ENCODE results near the gene MLLT3. TPM values are rescaled to one million over a fixed set of nuclear protein-coding genes. Genes with fewer than 3 reads are reported as not detected.

Gene MLLT3
- total RNA-seq, 2 experiments from 2014 or later = 59.1 to 60.8 TPM

DNA sequence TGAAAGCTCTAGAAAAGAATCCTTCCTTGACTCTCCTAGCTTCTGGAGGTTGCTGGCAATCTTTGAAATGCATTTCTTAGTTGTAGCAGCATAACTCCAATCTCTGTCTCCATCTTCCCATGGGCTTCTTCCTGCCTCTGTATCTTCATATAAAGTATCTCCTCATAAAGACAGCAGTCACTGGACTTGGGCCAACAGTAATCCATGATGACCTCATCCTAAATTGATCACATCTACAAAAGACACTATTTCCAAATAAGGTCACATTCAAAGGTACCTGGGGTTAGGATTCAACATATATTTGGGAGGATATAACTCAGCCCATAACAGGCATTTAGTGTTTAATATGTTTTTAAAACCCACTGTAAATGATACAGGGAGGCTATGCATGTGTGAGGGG, 123.3 kb downstream of the MLLT3 start:
- POLR2A ChIA-PET = interaction anchor here (0.6 to 0.8 kb wide), 2 partner anchors 17 to 620 kb away, joined by 3 to 4 read pairs; no protein-coding TSS in a partner anchor
- ATAC-seq (no peak), DNase-seq (no peak)
- CTCF ChIA-PET = interaction anchor here (1.2 to 1.3 kb wide), 2 partner anchors 126 to 443 kb away, joined by 3 to 4 read pairs; no protein-coding TSS in a partner anchor
- Mint-ChIP-seq H3K27ac (no peak overlapping the region), H3K4me3 (no peak overlapping the region), H3K9me3 (no peaks in the 10 kb centered on the region), H3K4me1 (ENCODE audit: low read depth) (peaks cover 35% of the 10 kb centered on the region), H3K27me3 (no peaks in the 10 kb centered on the region), H3K36me3 (ENCODE audit: low read depth) (peaks cover 17% of the 10 kb centered on the region)
- TF ChIP-seq, protein P1, sequence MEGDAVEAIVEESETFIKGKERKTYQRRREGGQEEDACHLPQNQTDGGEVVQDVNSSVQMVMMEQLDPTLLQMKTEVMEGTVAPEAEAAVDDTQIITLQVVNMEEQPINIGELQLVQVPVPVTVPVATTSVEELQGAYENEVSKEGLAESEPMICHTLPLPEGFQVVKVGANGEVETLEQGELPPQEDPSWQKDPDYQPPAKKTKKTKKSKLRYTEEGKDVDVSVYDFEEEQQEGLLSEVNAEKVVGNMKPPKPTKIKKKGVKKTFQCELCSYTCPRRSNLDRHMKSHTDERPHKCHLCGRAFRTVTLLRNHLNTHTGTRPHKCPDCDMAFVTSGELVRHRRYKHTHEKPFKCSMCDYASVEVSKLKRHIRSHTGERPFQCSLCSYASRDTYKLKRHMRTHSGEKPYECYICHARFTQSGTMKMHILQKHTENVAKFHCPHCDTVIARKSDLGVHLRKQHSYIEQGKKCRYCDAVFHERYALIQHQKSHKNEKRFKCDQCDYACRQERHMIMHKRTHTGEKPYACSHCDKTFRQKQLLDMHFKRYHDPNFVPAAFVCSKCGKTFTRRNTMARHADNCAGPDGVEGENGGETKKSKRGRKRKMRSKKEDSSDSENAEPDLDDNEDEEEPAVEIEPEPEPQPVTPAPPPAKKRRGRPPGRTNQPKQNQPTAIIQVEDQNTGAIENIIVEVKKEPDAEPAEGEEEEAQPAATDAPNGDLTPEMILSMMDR (IDR thresholded peaks at IDR 0.05) = no peak
- intact Hi-C loops (cut with micrococcal nuclease) = no loop called here

DNA sequence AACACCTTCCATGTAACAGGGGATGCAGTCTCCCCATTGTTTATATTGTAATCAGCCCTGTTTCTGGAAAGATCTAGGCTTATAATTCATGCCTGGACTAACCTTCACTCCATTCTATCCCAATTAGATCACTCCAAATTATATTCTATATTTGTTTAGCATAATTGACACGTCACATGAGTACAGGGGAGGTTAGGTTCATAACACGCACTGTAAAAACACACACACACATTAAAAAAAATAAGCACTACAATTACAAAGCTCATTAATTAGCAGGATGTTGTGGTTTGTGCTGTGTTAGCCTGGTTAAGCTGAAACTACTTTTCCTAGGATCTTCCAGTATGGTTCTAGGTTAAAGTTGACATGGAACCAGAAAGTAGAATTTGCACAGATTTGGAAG, 126.0 kb downstream of the MLLT3 start:
- ChIA-PET POLR2A (no interaction called here), CTCF (interaction anchor here (0.6 kb wide), 1 partner anchor 435 kb away, joined by 3 read pairs; no protein-coding TSS in a partner anchor)
- peaks cover 35% of the 10 kb centered on the region for H3K4me1 Mint-ChIP-seq (ENCODE audit: low read depth)
- ATAC-seq (no peak), DNase-seq (no peak)
- peaks cover 12% of the 10 kb centered on the region for H3K36me3 Mint-ChIP-seq (ENCODE audit: low read depth)
- H3K4me3 Mint-ChIP-seq = no peak overlapping the region
- no peaks in the 10 kb centered on the region for H3K27me3 Mint-ChIP-seq
- H3K9me3 Mint-ChIP-seq = no peaks in the 10 kb centered on the region
- H3K27ac Mint-ChIP-seq = no peak overlapping the region
- intact Hi-C loops (cut with micrococcal nuclease) = no loop called here
- TF ChIP-seq, protein P1 (IDR thresholded peaks at IDR 0.05) = no peak

DNA sequence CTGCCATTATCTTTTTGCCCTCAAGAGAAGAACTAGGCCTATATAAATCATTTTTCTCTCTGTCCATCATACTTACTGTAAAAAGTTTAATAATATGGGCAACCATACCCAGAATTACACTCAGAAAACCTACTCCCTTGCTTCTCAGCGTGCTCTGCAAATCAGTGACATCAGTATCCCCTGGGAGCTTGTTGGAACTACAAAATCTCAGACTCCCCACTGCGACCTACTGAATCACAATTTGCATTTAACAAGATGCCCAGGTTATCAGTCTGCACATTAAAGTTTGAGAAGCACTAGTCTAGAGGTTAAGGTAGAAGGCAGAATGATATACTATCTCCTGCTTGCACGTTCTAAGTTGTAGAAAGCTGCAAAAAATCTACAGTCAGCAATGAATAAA, 127.2 kb downstream of the MLLT3 start:
- H3K27me3 Mint-ChIP-seq = no peaks in the 10 kb centered on the region
- ATAC-seq = no peak
- peaks cover 11% of the 10 kb centered on the region for H3K36me3 Mint-ChIP-seq (ENCODE audit: low read depth)
- no peak for DNase-seq
- POLR2A ChIA-PET = no interaction called here
- no peak overlapping the region for H3K4me3 Mint-ChIP-seq
- peaks cover 40% of the 10 kb centered on the region for H3K4me1 Mint-ChIP-seq (ENCODE audit: low read depth)
- intact Hi-C loops (cut with micrococcal nuclease) = no loop called here
- no peaks in the 10 kb centered on the region for H3K9me3 Mint-ChIP-seq
- H3K27ac Mint-ChIP-seq = no peak overlapping the region
- TF ChIP-seq, protein P1 (IDR thresholded peaks at IDR 0.05) = no peak
- CTCF ChIA-PET = no interaction called here

DNA sequence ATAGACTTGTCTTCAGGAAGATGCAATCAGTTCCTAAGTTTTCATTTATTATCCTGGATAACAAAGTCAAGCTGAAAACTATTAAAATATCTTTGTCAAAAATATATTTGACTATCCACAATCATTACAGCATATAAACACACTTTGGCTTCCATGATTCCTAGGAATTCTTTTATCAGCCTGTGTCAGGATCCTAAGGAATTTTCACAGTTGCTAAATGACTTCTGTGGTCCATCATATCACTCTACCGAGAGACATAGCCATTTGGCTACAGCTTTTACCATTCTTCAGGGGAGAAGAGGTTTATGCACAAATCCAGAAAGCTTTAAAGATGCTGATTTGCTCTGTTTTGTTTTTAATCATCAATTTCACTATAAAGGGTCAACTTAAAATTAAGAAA, 128.3 kb downstream of the MLLT3 start:
- Mint-ChIP-seq H3K27ac (no peak overlapping the region), H3K4me3 (no peak overlapping the region), H3K9me3 (no peaks in the 10 kb centered on the region), H3K36me3 (ENCODE audit: low read depth) (peaks cover 10% of the 10 kb centered on the region), H3K4me1 (ENCODE audit: low read depth) (peaks cover 48% of the 10 kb centered on the region), H3K27me3 (no peaks in the 10 kb centered on the region)
- ATAC-seq (no peak), DNase-seq (no peak)
- ChIA-PET POLR2A (no interaction called here), CTCF (interaction anchor here (0.9 kb wide), 1 partner anchor 71 kb away, joined by 3 read pairs; no protein-coding TSS in a partner anchor)
- intact Hi-C loops (cut with micrococcal nuclease) = no loop called here
- TF ChIP-seq, protein P1 (IDR thresholded peaks at IDR 0.05) = no peak

DNA sequence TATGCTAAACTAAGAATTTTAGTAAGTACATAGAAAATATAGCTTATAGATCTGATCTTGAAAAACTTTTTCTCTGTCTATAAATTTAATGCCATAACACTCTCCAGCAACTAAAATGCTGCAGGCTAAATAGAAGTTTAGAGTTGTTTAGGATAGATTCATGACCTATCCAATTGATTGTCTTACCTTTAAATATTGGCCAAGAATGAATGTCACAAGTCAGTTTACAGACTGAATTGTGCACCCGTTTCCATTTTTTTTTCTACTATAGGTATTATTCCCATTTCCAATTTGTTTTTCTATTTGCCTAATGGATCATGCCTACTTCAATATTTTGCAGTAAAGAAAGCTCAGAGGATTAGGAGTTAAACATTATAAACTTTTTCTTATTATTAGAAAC, 129.5 kb downstream of the MLLT3 start:
- Mint-ChIP-seq H3K27ac (no peak overlapping the region), H3K4me3 (no peak overlapping the region)
- CTCF ChIA-PET = no interaction called here

More for the DNA sequence above, 129.5 kb downstream of the MLLT3 start:
- TF ChIP-seq, protein P1 (IDR thresholded peaks at IDR 0.05) = no peak
- POLR2A ChIA-PET = no interaction called here
- H3K9me3 Mint-ChIP-seq = no peaks in the 10 kb centered on the region
- H3K4me1 Mint-ChIP-seq (ENCODE audit: low read depth) = peaks cover 44% of the 10 kb centered on the region
- ATAC-seq (no peak), DNase-seq (no peak)
- no peaks in the 10 kb centered on the region for H3K36me3 Mint-ChIP-seq (ENCODE audit: low read depth)
- intact Hi-C loops (cut with micrococcal nuclease) = no loop called here
- H3K27me3 Mint-ChIP-seq = no peaks in the 10 kb centered on the region

All from activated CD8-positive, alpha-beta T cell treated with anti-CD3 and anti-CD28 coated beads for 36 hours (primary cell).